Measurements from ENCODE around the gene CHST8.

DNA sequence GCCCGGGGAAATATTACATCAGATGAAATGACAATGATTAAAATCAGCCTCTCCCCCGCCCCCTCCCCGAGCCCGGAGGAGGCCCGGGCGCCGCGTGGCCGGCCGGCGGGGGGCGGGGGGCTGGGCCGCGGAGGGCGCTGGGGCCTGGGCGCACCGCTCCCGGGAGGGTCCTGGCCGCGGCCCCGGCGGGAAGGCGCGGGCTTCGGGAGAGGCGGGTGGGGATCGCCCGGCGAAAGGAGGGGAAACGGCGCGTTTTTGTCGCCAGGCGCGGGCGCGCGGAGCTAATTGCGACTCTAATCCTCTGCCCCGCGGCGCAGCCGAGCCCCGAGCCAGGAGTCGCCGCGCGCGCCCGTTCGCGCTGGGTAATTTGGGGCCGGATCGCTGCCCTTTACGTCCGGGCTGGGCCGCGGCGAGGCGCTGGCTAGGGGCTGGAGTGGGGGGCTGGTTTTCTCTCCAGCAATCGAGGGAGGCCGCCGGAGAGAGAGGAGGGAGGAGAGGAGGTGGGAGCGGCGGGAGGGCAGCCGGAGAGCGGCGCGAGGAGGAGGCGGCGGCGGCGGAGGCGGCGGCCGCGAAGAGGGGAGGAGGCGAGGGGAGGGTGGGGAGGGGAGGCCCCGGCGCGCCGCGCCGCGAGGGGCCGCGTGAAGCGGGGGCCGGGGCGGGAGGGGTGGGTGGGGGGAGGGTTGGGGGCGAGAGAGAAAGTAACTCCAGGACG is 174.6 kb downstream of the CHST8 start, which contains the start of gene KCTD15:
- no peak for TF ChIP-seq POLR2A (IDR thresholded peaks at IDR 0.05)
- TF ChIP-seq, protein P1, sequence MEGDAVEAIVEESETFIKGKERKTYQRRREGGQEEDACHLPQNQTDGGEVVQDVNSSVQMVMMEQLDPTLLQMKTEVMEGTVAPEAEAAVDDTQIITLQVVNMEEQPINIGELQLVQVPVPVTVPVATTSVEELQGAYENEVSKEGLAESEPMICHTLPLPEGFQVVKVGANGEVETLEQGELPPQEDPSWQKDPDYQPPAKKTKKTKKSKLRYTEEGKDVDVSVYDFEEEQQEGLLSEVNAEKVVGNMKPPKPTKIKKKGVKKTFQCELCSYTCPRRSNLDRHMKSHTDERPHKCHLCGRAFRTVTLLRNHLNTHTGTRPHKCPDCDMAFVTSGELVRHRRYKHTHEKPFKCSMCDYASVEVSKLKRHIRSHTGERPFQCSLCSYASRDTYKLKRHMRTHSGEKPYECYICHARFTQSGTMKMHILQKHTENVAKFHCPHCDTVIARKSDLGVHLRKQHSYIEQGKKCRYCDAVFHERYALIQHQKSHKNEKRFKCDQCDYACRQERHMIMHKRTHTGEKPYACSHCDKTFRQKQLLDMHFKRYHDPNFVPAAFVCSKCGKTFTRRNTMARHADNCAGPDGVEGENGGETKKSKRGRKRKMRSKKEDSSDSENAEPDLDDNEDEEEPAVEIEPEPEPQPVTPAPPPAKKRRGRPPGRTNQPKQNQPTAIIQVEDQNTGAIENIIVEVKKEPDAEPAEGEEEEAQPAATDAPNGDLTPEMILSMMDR (IDR thresholded peaks at IDR 0.05): no peak
